Islet precursor cell (in vitro differentiated cells): Measurements from ENCODE around the gene RPUSD3.
"Not testable (repeated sequence)": the region's sequence is repeated elsewhere in the genome, so short reads cannot be mapped to it uniquely, and the experiment has no call there.

Experiments
- DNase-seq: peaks from one replicate; pipeline ENCODE4 v3.0.0-alpha.2; 2018

RPUSD3 gene

GRCh38 chr3:9843715-9844438, at the start of gene RPUSD3:
RPUSD3 (minus strand) TSS chr3:9844008; CDS start chr3:9843990, 18 bp downstream.
- peak; percentile 97 for DNase-seq

GRCh38 chr3:9891072-9891622, 47.3 kb upstream of the RPUSD3 start:
- no peak for DNase-seq

- peak; percentile 94 for DNase-seq
These were observed 46.7 kb upstream of the RPUSD3 start, which contains the start of gene JAGN1 for GRCh38 chr3:9890249-9891071. JAGN1 (plus strand) TSS chr3:9890610; CDS start chr3:9890723, 113 bp downstream.

GRCh38 chr3:9889405-9889804, 45.6 kb upstream of the RPUSD3 start:
- no peak for DNase-seq

GRCh38 chr3:9888540-9888939, 44.7 kb upstream of the RPUSD3 start:
- no peak for DNase-seq

GRCh38 chr3:9887480-9887879, 43.7 kb upstream of the RPUSD3 start:
- DNase-seq = no peak

- no peak for DNase-seq
These were observed 42.5 kb upstream of the RPUSD3 start for GRCh38 chr3:9886328-9886727.

- DNase-seq = peak; percentile 97
These were observed 40.9 kb upstream of the RPUSD3 start for GRCh38 chr3:9884555-9885165.

- no peak for DNase-seq
These were observed 40.1 kb upstream of the RPUSD3 start for GRCh38 chr3:9883706-9884554.

GRCh38 chr3:9881441-9881840, 37.6 kb upstream of the RPUSD3 start:
- no peak for DNase-seq

GRCh38 chr3:9879830-9880549, 36.2 kb upstream of the RPUSD3 start, which contains the start of gene CIDEC:
CIDEC (minus strand) TSS chr3:9880253; CDS start chr3:9878486, 1,767 bp downstream.
- DNase-seq = no peak

GRCh38 chr3:9878700-9879099, 34.9 kb upstream of the RPUSD3 start:
- no peak for DNase-seq

- DNase-seq = no peak
These were observed 33.2 kb upstream of the RPUSD3 start for GRCh38 chr3:9876991-9877390.

- DNase-seq = not testable (repeated sequence)
These were observed 32.4 kb upstream of the RPUSD3 start for GRCh38 chr3:9876255-9876654.

- no peak for DNase-seq
These were observed 31.6 kb upstream of the RPUSD3 start for GRCh38 chr3:9875448-9875847.

- DNase-seq = not testable (repeated sequence)
These were observed 28.3 kb upstream of the RPUSD3 start for GRCh38 chr3:9872067-9872466.

- DNase-seq = no peak
These were observed 27.2 kb upstream of the RPUSD3 start for GRCh38 chr3:9870978-9871377.

- DNase-seq = no peak
These were observed 26.1 kb upstream of the RPUSD3 start for GRCh38 chr3:9869955-9870354.

GRCh38 chr3:9867106-9867505, 23.3 kb upstream of the RPUSD3 start:
- no peak for DNase-seq

- no peak for DNase-seq
These were observed 22.8 kb upstream of the RPUSD3 start for GRCh38 chr3:9866639-9867038.

- not testable (repeated sequence) for DNase-seq
These were observed 21.4 kb upstream of the RPUSD3 start for GRCh38 chr3:9865125-9865637.
